HepG2 (cell line): Measurements from ENCODE around the gene DGKG. TPM values are rescaled to one million over a fixed set of nuclear protein-coding genes. Genes with fewer than 3 reads are reported as not detected.

Source experiments
- ATAC-seq: fragments of 200-7000 bp; cut with Tn5 transposase; 3 replicates; pipeline ENCODE4 v1.9.1; 2020; ENCODE audit warnings: mild to moderate bottlenecking, moderate library complexity
- BruUV-seq: library from RNA; stranded (reverse); fragments of 400-500 nt; replicated peaks from 2 replicates; lab custom pipeline; 2021; lab: Mats Ljungman, UMichigan
- CTCF ChIA-PET: fragments of 300-600 bp; formaldehyde crosslinking; extraction: SDS; loops from one replicate; lab custom pipeline; 2021; ENCODE audit warnings: low total read pairs, inconsistent platforms, low intra/inter-chr PET ratio; lab: Yijun Ruan, JAX
- POLR2A ChIA-PET: fragments of 350-600 bp; sonication (Branson Sonifier 250); formaldehyde crosslinking; loops from one replicate; lab custom pipeline; 2020; ENCODE audit warnings: antibody characterized with exemption, inconsistent platforms; lab: Yijun Ruan, JAX
- DNase-seq: peaks from one replicate; pipeline ENCODE4 v3.0.0-alpha.2; 2015; ENCODE audit warnings: low spot score
- FAIRE-seq: peaks from 3 replicates; lab custom pipeline; 2011; peaks lifted over from hg19 to GRCh38; lab: Jason Lieb, UNC
- H2AFZ ChIP-seq: one replicate; pipeline ENCODE4 v1.6.1; 2011; ENCODE audit warnings: low read length, inconsistent platforms
- H3K27ac ChIP-seq: fragments of 300-600 bp; 3 replicates; pipeline ENCODE4 v1.8.0; 2011; ENCODE audit warnings: mixed run types, mild to moderate bottlenecking, mixed read lengths, low read length, inconsistent platforms; ENCODE audit not compliant: insufficient read depth; ENCODE audit errors: extremely low read length
- H3K27me3 ChIP-seq, 2 experiments: fragments of 200-600 bp in 1 of 2; 2 replicates in 1 of 2; 3 replicates in 1 of 2; pipeline versions ENCODE4 v1.6.0 to v1.8.0; 2011; ENCODE audit warnings: low read length in 2 of 2, mild to moderate bottlenecking in 2 of 2, moderate library complexity in 2 of 2, inconsistent platforms in 1 of 2; ENCODE audit not compliant: insufficient read depth in 2 of 2, control insufficient read depth in 1 of 2
- H3K36me3 ChIP-seq, 2 experiments: fragments of 200-600 bp in 1 of 2; replicated peaks in 1 of 2; 2 replicates in 1 of 2; 3 replicates in 1 of 2; pipeline versions ENCODE4 v1.5.1 to v1.8.0; 2011; ENCODE audit warnings: low read length in 2 of 2, inconsistent platforms in 1 of 2; ENCODE audit not compliant: insufficient read depth in 2 of 2, control insufficient read depth in 1 of 2
- H3K4me1 ChIP-seq: 2 replicates; pipeline ENCODE4 v1.5.1; 2012; ENCODE audit warnings: low read length, inconsistent platforms; ENCODE audit not compliant: insufficient read depth
- H3K4me2 ChIP-seq: 2 replicates; pipeline ENCODE4 v1.6.0; 2011; ENCODE audit warnings: low read depth, low read length, inconsistent platforms
- H3K4me3 ChIP-seq, 3 experiments: fragments of 200-600 bp in 1 of 3; sonication (generic), shearing (Covaris generic) in 1 of 3; replicated peaks in 1 of 3; 2 replicates each; pipeline ENCODE4 v1.5.1; 2011 to 2016; ENCODE audit warnings: low read length in 3 of 3, inconsistent platforms in 2 of 3, low read depth in 2 of 3, mild to moderate bottlenecking in 2 of 3, control low read depth in 1 of 3, mixed read lengths in 1 of 3; ENCODE audit not compliant: insufficient read depth in 1 of 3
- H3K79me2 ChIP-seq: one replicate; pipeline ENCODE4 v1.6.1; 2011; ENCODE audit warnings: low read length, inconsistent platforms; ENCODE audit not compliant: insufficient read depth
- H3K9ac ChIP-seq: 2 replicates; pipeline ENCODE4 v1.6.0; 2011; ENCODE audit warnings: mild to moderate bottlenecking, low read depth, low read length, inconsistent platforms; ENCODE audit not compliant: insufficient read depth
- H3K9me3 ChIP-seq: 2 replicates; pipeline ENCODE4 v1.5.1; 2012; ENCODE audit warnings: mild to moderate bottlenecking, low read length
- H4K20me1 ChIP-seq: 2 replicates; pipeline ENCODE4 v1.6.0; 2011; ENCODE audit warnings: inconsistent platforms, mild to moderate bottlenecking, low read length, moderate library complexity; ENCODE audit not compliant: insufficient read depth
- BCL6 ChIP-seq: IDR thresholded peaks from 2 replicates; pipeline ENCODE4 v1.6.1; 2016; ENCODE audit warnings: missing genetic modification reagents, missing compliant biosample characterization
- FOSL1 ChIP-seq: sonication (generic); formaldehyde crosslinking; IDR thresholded peaks from 2 replicates; pipeline ENCODE4 v1.9.0; 2021; ENCODE audit warnings: missing genetic modification reagents, borderline replicate concordance
- FOXK2 ChIP-seq: fragments of 450-650 bp; IDR thresholded peaks from 2 replicates; pipeline ENCODE4 v1.6.1; 2016
- HIVEP1 ChIP-seq: sonication (generic); formaldehyde crosslinking; IDR thresholded peaks from 2 replicates; pipeline ENCODE4 v1.4.0; 2020; ENCODE audit warnings: mild to moderate bottlenecking, missing genetic modification reagents
- NR1H2 ChIP-seq: sonication (generic); formaldehyde crosslinking; IDR thresholded peaks from 2 replicates; pipeline ENCODE4 v1.8.1; 2022; ENCODE audit warnings: low read depth, missing genetic modification reagents, borderline replicate concordance
- YY1 ChIP-seq: IDR thresholded peaks from 2 replicates; pipeline ENCODE4 v1.6.1; 2011; ENCODE audit warnings: low read length, low read depth, moderate library complexity, mild to moderate bottlenecking; ENCODE audit not compliant: insufficient read depth, insufficient replicate concordance
- ZFP1 ChIP-seq: IDR thresholded peaks from 2 replicates; pipeline ENCODE4 v1.6.1; 2016
- ZFP41 ChIP-seq: sonication (generic); formaldehyde crosslinking; IDR thresholded peaks from 2 replicates; pipeline ENCODE4 v1.4.0; 2020; ENCODE audit warnings: mild to moderate bottlenecking, missing genetic modification reagents, borderline replicate concordance
- ZIK1 ChIP-seq: sonication (generic); formaldehyde crosslinking; IDR thresholded peaks from 2 replicates; pipeline ENCODE4 v1.5.0; 2020; ENCODE audit warnings: mild to moderate bottlenecking, low read depth, missing genetic modification reagents, borderline replicate concordance
- WGBS: methylation state at CpG from one replicate; pipeline ENCODE4 v1.1.6; 2017; ENCODE audit warnings: low lambda C conversion rate; 5-methylcytosine and 5-hydroxymethylcytosine counted together
- in situ Hi-C: cut with HindIII; loops from 2 replicates; pipeline ENCODE4 v1.10.0; 2017; ENCODE audit warnings: low pct_unique_long_range_greater_than_20kb; ENCODE audit not compliant: extremely low pct_ligation_motif_present
- intact Hi-C: fragments of 100-400 bp; cut with micrococcal nuclease; formaldehyde crosslinking; loops from one replicate; pipeline ENCODE4 v1.10.0; 2022; ENCODE audit not compliant: unreplicated experiment
- polyA plus RNA-seq, 8 experiments: library from polyadenylated mRNA; depleted of rRNA in 3 of 8; stranded (reverse) in 7 of 8; unstranded in 1 of 8; fragments of >200 nt; fragmentation: Illumina TruSeq in 4 of 8; extraction: Trizol in 4 of 8; gene quantifications; 2 replicates each; pipeline versions ENCODE4 v1.2.1 to v1.2.3, GENCODE V29; 2011 to 2016; ENCODE audit warnings: low read depth in 4 of 8, missing spikeins in 1 of 8, mixed read lengths in 1 of 8; ENCODE audit not compliant: insufficient read depth in 1 of 8
- total RNA-seq, 5 experiments: library from RNA; depleted of rRNA; stranded (reverse); fragments of >200 nt; fragmentation: Illumina TruSeq; extraction: Trizol; gene quantifications; 2 replicates each; pipeline ENCODE4 v1.2.3, GENCODE V29; 2016; ENCODE audit warnings: low read depth in 1 of 5
- TF ChIP-seq, protein P1 (sequence below): IDR thresholded peaks from 2 replicates; pipeline ENCODE4 v1.6.1; 2016; ENCODE audit warnings: mild to moderate bottlenecking
- TF ChIP-seq, protein P2 (sequence below): sonication (generic); formaldehyde crosslinking; IDR thresholded peaks from 2 replicates; pipeline ENCODE4 v1.4.0; 2020; ENCODE audit warnings: missing genetic modification reagents
- TF ChIP-seq, protein P3 (sequence below): sonication (generic); formaldehyde crosslinking; IDR thresholded peaks from 2 replicates; pipeline ENCODE4 v1.4.0; 2020; ENCODE audit warnings: missing genetic modification reagents

The DGKG gene
- total and polyA plus RNA-seq, 2 of the 13 experiments (the other 11 are each of a cell fraction or from before 2014, with no cell fraction given) = 3.8 to 6.2 TPM

DNA sequence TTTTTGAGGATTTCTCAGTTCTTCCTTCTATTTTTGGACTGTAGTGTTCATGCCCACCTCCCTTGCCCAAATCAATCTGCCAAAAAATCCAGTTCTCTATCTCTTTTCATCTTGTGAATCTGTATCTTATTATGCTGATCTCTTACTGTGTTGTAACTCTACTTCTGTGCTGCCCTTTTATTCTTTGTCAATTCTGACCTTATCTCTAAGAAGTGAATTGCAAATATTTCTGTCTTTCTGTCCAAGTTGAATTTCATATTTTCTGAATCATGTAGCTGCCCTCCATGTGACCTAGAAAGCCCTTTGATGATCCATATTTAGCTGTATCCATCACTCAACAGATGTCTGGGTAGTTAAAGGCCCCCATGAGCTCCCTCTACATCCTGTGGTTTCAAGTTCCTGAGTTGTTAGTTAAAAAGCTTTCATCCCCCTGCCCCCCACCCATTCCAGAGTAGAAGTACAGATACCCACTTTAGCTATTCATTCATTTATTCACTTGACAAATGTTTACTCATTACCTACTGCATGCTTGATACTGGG lies 219.6 kb downstream of the DGKG start (continued):
- TF ChIP-seq NR1H2 (CRISPR knock-in tag) = no peak

DNA sequence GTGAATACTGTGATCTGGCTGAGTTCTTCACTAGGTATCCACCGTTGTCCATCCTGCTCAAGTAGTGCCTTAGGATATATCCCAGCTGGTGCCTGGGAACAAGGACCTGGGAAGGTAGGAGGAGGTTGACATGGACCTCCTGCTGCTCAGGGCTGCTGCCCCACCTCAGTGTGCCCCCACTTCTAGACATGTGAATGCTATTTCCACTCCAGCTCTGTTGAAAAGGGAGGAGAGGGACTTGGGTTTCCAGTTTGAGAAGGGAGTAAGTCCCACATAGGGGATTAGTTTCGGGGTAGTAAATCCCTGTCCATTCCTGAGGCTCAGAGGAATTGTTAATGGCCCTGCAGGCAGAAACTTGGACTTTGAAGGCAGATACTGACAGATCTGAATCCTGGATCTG lies 220.2 kb downstream of the DGKG start:
- Histone ChIP-seq H3K4me3 (no peak overlapping the region), H3K4me1 (no peaks in the 10 kb centered on the region), H2AFZ (no peak overlapping the region), H3K27ac (no peak overlapping the region), H3K9me3 (no peaks in the 10 kb centered on the region), H3K79me2 (no peaks in the 10 kb centered on the region), H3K4me2 (no peak overlapping the region), H3K27me3 (no peaks in the 10 kb centered on the region), H4K20me1 (no peaks in the 10 kb centered on the region), H3K36me3 (no peaks in the 10 kb centered on the region), H3K9ac (no peak overlapping the region)
- TF ChIP-seq, protein P1, sequence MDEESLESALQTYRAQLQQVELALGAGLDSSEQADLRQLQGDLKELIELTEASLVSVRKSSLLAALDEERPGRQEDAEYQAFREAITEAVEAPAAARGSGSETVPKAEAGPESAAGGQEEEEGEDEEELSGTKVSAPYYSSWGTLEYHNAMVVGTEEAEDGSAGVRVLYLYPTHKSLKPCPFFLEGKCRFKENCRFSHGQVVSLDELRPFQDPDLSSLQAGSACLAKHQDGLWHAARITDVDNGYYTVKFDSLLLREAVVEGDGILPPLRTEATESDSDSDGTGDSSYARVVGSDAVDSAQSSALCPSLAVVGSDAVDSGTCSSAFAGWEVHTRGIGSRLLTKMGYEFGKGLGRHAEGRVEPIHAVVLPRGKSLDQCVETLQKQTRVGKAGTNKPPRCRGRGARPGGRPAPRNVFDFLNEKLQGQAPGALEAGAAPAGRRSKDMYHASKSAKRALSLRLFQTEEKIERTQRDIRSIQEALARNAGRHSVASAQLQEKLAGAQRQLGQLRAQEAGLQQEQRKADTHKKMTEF (CRISPR knock-in tag) = no peak
- TF ChIP-seq ZFP1 (no peak), YY1 (no peak), HIVEP1 (no peak), ZIK1 (CRISPR knock-in tag) (no peak), FOXK2 (no peak), BCL6 (no peak), FOSL1 (CRISPR knock-in tag) (no peak), ZFP41 (no peak)
- TF ChIP-seq, protein P2, sequence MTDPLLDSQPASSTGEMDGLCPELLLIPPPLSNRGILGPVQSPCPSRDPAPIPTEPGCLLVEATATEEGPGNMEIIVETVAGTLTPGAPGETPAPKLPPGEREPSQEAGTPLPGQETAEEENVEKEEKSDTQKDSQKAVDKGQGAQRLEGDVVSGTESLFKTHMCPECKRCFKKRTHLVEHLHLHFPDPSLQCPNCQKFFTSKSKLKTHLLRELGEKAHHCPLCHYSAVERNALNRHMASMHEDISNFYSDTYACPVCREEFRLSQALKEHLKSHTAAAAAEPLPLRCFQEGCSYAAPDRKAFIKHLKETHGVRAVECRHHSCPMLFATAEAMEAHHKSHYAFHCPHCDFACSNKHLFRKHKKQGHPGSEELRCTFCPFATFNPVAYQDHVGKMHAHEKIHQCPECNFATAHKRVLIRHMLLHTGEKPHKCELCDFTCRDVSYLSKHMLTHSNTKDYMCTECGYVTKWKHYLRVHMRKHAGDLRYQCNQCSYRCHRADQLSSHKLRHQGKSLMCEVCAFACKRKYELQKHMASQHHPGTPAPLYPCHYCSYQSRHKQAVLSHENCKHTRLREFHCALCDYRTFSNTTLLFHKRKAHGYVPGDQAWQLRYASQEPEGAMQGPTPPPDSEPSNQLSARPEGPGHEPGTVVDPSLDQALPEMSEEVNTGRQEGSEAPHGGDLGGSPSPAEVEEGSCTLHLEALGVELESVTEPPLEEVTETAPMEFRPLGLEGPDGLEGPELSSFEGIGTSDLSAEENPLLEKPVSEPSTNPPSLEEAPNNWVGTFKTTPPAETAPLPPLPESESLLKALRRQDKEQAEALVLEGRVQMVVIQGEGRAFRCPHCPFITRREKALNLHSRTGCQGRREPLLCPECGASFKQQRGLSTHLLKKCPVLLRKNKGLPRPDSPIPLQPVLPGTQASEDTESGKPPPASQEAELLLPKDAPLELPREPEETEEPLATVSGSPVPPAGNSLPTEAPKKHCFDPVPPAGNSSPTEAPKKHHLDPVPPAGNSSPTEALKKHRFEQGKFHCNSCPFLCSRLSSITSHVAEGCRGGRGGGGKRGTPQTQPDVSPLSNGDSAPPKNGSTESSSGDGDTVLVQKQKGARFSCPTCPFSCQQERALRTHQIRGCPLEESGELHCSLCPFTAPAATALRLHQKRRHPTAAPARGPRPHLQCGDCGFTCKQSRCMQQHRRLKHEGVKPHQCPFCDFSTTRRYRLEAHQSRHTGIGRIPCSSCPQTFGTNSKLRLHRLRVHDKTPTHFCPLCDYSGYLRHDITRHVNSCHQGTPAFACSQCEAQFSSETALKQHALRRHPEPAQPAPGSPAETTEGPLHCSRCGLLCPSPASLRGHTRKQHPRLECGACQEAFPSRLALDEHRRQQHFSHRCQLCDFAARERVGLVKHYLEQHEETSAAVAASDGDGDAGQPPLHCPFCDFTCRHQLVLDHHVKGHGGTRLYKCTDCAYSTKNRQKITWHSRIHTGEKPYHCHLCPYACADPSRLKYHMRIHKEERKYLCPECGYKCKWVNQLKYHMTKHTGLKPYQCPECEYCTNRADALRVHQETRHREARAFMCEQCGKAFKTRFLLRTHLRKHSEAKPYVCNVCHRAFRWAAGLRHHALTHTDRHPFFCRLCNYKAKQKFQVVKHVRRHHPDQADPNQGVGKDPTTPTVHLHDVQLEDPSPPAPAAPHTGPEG (CRISPR knock-in tag) = no peak
- TF ChIP-seq, protein P3, sequence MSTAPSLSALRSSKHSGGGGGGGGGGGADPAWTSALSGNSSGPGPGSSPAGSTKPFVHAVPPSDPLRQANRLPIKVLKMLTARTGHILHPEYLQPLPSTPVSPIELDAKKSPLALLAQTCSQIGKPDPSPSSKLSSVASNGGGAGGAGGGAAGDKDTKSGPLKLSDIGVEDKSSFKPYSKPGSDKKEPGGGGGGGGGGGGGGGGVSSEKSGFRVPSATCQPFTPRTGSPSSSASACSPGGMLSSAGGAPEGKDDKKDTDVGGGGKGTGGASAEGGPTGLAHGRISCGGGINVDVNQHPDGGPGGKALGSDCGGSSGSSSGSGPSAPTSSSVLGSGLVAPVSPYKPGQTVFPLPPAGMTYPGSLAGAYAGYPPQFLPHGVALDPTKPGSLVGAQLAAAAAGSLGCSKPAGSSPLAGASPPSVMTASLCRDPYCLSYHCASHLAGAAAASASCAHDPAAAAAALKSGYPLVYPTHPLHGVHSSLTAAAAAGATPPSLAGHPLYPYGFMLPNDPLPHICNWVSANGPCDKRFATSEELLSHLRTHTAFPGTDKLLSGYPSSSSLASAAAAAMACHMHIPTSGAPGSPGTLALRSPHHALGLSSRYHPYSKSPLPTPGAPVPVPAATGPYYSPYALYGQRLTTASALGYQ (CRISPR knock-in tag) = no peak
- FAIRE-seq (no peak), DNase-seq (no peak), ATAC-seq (no peak)
- BruUV-seq = no TSS peak
- WGBS = 87% methylated on average over 2 of the region's 2 CpGs
- ChIA-PET POLR2A (no interaction called here), CTCF (no interaction called here)
- intact Hi-C loops = no loop called here
- in situ Hi-C loops = no loop called here
